ENCODE measurements around the gene LRRC37A3.
"Not testable (repeated sequence)": the region's sequence is repeated elsewhere in the genome, so short reads cannot be mapped to it uniquely, and the experiment has no call there.

The LRRC37A3 gene

GRCh38 chr17:64919289-64920025 is at the start of gene LRRC37A3:
Gene LRRC37A3, minus strand, starts transcription at chr17:64919478. Its CDS starts 22,221 bp downstream, at chr17:64897257.
- peak; percentile 89 to 100 (median 96) for DNase-seq

- DNase-seq: peak in 9 of 14 donors; percentile 22 to 63 (median 48)
These were observed 46.6 kb upstream of the LRRC37A3 start for GRCh38 chr17:64965873-64966287.

- DNase-seq: not testable (repeated sequence)
These were observed 46.1 kb upstream of the LRRC37A3 start for GRCh38 chr17:64965256-64965872.

- peak in 1 of 14 donors; percentile 8 for DNase-seq
These were observed 45.5 kb upstream of the LRRC37A3 start for GRCh38 chr17:64964796-64965195.

- not testable (repeated sequence) for DNase-seq
These were observed 44.5 kb upstream of the LRRC37A3 start for GRCh38 chr17:64963814-64964213.

- peak in 7 of 14 donors; percentile 7 to 60 (median 19) for DNase-seq
These were observed 42.5 kb upstream of the LRRC37A3 start for GRCh38 chr17:64961563-64962378.

- no peak for DNase-seq
These were observed 32.6 kb upstream of the LRRC37A3 start for GRCh38 chr17:64951877-64952276.

- DNase-seq: no peak
These were observed 31.6 kb upstream of the LRRC37A3 start for GRCh38 chr17:64950871-64951270.

GRCh38 chr17:64947152-64947551 is 27.9 kb upstream of the LRRC37A3 start:
- no peak for DNase-seq

- DNase-seq: no peak
These were observed 22.5 kb upstream of the LRRC37A3 start for GRCh38 chr17:64941761-64942160.

GRCh38 chr17:64941045-64941444 is 21.8 kb upstream of the LRRC37A3 start:
- no peak for DNase-seq

- no peak for DNase-seq
These were observed 20.8 kb upstream of the LRRC37A3 start for GRCh38 chr17:64940055-64940454.

- peak in 5 of 14 donors; percentile 2 to 32 (median 22) for DNase-seq
These were observed 19.7 kb upstream of the LRRC37A3 start for GRCh38 chr17:64938925-64939474.

- DNase-seq: no peak
These were observed 19.0 kb upstream of the LRRC37A3 start for GRCh38 chr17:64938290-64938689.

GRCh38 chr17:64936117-64936516 is 16.8 kb upstream of the LRRC37A3 start:
- DNase-seq: no peak

GRCh38 chr17:64934284-64934778 is 15.1 kb upstream of the LRRC37A3 start:
- not testable (repeated sequence) for DNase-seq

GRCh38 chr17:64932850-64933249 is 13.6 kb upstream of the LRRC37A3 start:
- DNase-seq: not testable (repeated sequence)

GRCh38 chr17:64930374-64930773 is 11.1 kb upstream of the LRRC37A3 start:
- DNase-seq: not testable (repeated sequence)

GRCh38 chr17:64929419-64930209 is 10.3 kb upstream of the LRRC37A3 start:
- DNase-seq: not testable (repeated sequence)

GRCh38 chr17:64928701-64929100 is 9.4 kb upstream of the LRRC37A3 start:
- not testable (repeated sequence) for DNase-seq

- peak in 3 of 14 donors; percentile 5 to 63 (median 22) for DNase-seq
These were observed 8.2 kb upstream of the LRRC37A3 start for GRCh38 chr17:64927444-64927843.

Measured in C1 segment of cervical spinal cord (tissue), 14 donors.